Common myeloid progenitor, CD34-positive (primary cell): ENCODE data around the gene INTS3.

ENCODE experiments used
- CTCF ChIA-PET: fragments of 350-600 bp; sonication (Branson Sonifier 250); formaldehyde crosslinking; loops from one replicate; lab custom pipeline; 2021; ENCODE audit warnings: antibody characterized with exemption; lab: Charles Lee
- POLR2A ChIA-PET: fragments of 350-600 bp; sonication (Branson Sonifier 250); formaldehyde crosslinking; loops from one replicate; lab custom pipeline; 2021; ENCODE audit warnings: antibody characterized with exemption; lab: Charles Lee
- DNase-seq, 3 donors: peaks; one replicate each; pipeline versions ENCODE4 v3.0.0 to v3.0.0-alpha.2; 2013
- H3K27ac ChIP-seq, 2 experiments: 1 replicate in 1 of 2; 2 replicates in 1 of 2; pipeline ENCODE4 v1.7.0; 2013; ENCODE audit warnings: inconsistent platforms in 2 of 2, low read length in 2 of 2, mild to moderate bottlenecking in 2 of 2, low read depth in 1 of 2, moderate library complexity in 1 of 2; ENCODE audit not compliant: severe bottlenecking in 2 of 2, insufficient read depth in 1 of 2, poor library complexity in 1 of 2
- H3K27me3 ChIP-seq, 5 experiments: replicated peaks in 2 of 5; 1 replicate in 3 of 5; 2 replicates in 2 of 5; pipeline versions ENCODE4 v1.6.1 to v1.7.0; 2013; ENCODE audit warnings: low read length in 4 of 5, mild to moderate bottlenecking in 2 of 5, moderate library complexity in 2 of 5, inconsistent platforms in 1 of 5; ENCODE audit not compliant: insufficient read depth in 5 of 5, control insufficient read depth in 4 of 5
- H3K36me3 ChIP-seq, 4 experiments: 1 replicate in 2 of 4; 2 replicates in 2 of 4; pipeline versions ENCODE4 v1.6.1 to v1.7.0; 2013; ENCODE audit warnings: low read length in 3 of 4, control low read depth in 1 of 4, mild to moderate bottlenecking in 1 of 4; ENCODE audit not compliant: control insufficient read depth in 4 of 4, insufficient read depth in 4 of 4
- H3K4me1 ChIP-seq, 4 experiments: 1 replicate in 3 of 4; 2 replicates in 1 of 4; pipeline versions ENCODE4 v1.6.1 to v1.7.1; 2013; ENCODE audit warnings: low read length in 3 of 4, mild to moderate bottlenecking in 3 of 4, control low read depth in 1 of 4, inconsistent platforms in 1 of 4, moderate library complexity in 1 of 4; ENCODE audit not compliant: control insufficient read depth in 4 of 4, insufficient read depth in 4 of 4; ENCODE audit errors: control extremely low read depth in 1 of 4
- H3K4me3 ChIP-seq, 7 experiments: 1 replicate in 4 of 7; 2 replicates in 3 of 7; pipeline versions ENCODE4 v1.5.1 to v1.7.0; 2013; ENCODE audit warnings: mild to moderate bottlenecking in 7 of 7, low read length in 6 of 7, moderate library complexity in 6 of 7, inconsistent platforms in 2 of 7, low read depth in 2 of 7, control low read depth in 1 of 7; ENCODE audit not compliant: insufficient read depth in 4 of 7, control insufficient read depth in 1 of 7; ENCODE audit errors: extremely low read depth in 1 of 7
- H3K9me3 ChIP-seq, 5 experiments: 1 replicate in 4 of 5; 2 replicates in 1 of 5; pipeline versions ENCODE4 v1.6.1 to v1.7.1; 2013; ENCODE audit warnings: low read length in 4 of 5, mild to moderate bottlenecking in 2 of 5, inconsistent platforms in 1 of 5, low read depth in 1 of 5, moderate library complexity in 1 of 5; ENCODE audit not compliant: control insufficient read depth in 4 of 5, insufficient read depth in 2 of 5; ENCODE audit errors: control extremely low read depth in 1 of 5
- WGBS: methylation state at CpG from one replicate; pipeline ENCODE4 v1.1.5; 2013; ENCODE audit not compliant: insufficient coverage; 5-methylcytosine and 5-hydroxymethylcytosine counted together

The INTS3 gene

GRCh38 chr1:153745417-153745816, 17.6 kb downstream of the INTS3 start:
- WGBS = 100% methylated on average over 1 of the region's 2 CpGs
- Histone ChIP-seq H3K4me3 (no peak overlapping the region), H3K27me3 (no peaks in the 10 kb centered on the region), H3K4me1 (peaks cover 0 to 5% (median 0%) of the 10 kb centered on the region in 4 experiments), H3K27ac (no peak overlapping the region), H3K36me3 (peaks cover 34 to 90% (median 69%) of the 10 kb centered on the region in 4 experiments), H3K9me3 (no peaks in the 10 kb centered on the region)
- DNase-seq = no peak
- ChIA-PET CTCF (interaction anchor here (0.9 to 1.9 kb wide), 7 partner anchors 10 to 177 kb away, joined by 3 to 5 read pairs (median 3); partner anchors contain the start of gene INTS3), POLR2A (interaction anchor here (0.6 kb wide), 1 partner anchor 204 kb away, joined by 3 read pairs; no protein-coding TSS in a partner anchor)

- ChIA-PET CTCF (interaction anchor here (1.6 to 1.7 kb wide), 2 partner anchors 23 to 174 kb away, joined by 3 to 6 read pairs; no protein-coding TSS in a partner anchor), POLR2A (no interaction called here)
- H3K36me3 ChIP-seq = peaks cover 33 to 90% (median 68%) of the 10 kb centered on the region in 4 experiments
Measured at GRCh38 chr1:153746174-153746573, 18.3 kb downstream of the INTS3 start.

GRCh38 chr1:153748903-153749302, 21.1 kb downstream of the INTS3 start:
- H3K4me1 ChIP-seq = peaks cover 0 to 3% (median 0%) of the 10 kb centered on the region in 4 experiments
- ChIA-PET POLR2A (interaction anchor here (0.6 kb wide), 1 partner anchor 16 kb away, joined by 3 read pairs; no protein-coding TSS in a partner anchor), CTCF (interaction anchor here (0.8 to 4.2 kb wide), 13 partner anchors 11 to 177 kb away, joined by 3 to 12 read pairs (median 4); partner anchors contain the start of gene NPR1)
- no peak overlapping the region for H3K4me3 ChIP-seq
- H3K36me3 ChIP-seq = peaks cover 34 to 87% (median 64%) of the 10 kb centered on the region in 4 experiments
- no peaks in the 10 kb centered on the region for H3K9me3 ChIP-seq
- DNase-seq = no peak
- H3K27ac ChIP-seq = no peak overlapping the region
- H3K27me3 ChIP-seq = no peaks in the 10 kb centered on the region
- WGBS = 92% methylated on average over 1 of the region's 2 CpGs

More at GRCh38 chr1:153746174-153746573, 18.3 kb downstream of the INTS3 start:
- H3K4me3 ChIP-seq = no peak overlapping the region
- no peaks in the 10 kb centered on the region for H3K27me3 ChIP-seq
- WGBS = 95% methylated on average over 4 of the region's 13 CpGs
- no peaks in the 10 kb centered on the region for H3K9me3 ChIP-seq
- DNase-seq = no peak
- H3K27ac ChIP-seq = no peak overlapping the region
- H3K4me1 ChIP-seq = peaks cover 0 to 5% (median 0%) of the 10 kb centered on the region in 4 experiments

- peak; percentile 77 to 87 (median 84) for DNase-seq
- POLR2A ChIA-PET = no interaction called here
- 64% methylated on average over 3 of the region's 6 CpGs for WGBS
- H3K27ac ChIP-seq = no peak overlapping the region
- H3K4me1 ChIP-seq = peaks cover 0 to 3% (median 0%) of the 10 kb centered on the region in 4 experiments
- CTCF ChIA-PET = interaction anchor here (1.3 to 4.2 kb wide), 4 partner anchors 13 to 177 kb away, joined by 3 to 12 read pairs (median 6); no protein-coding TSS in a partner anchor
- H3K36me3 ChIP-seq = peaks cover 31 to 87% (median 64%) of the 10 kb centered on the region in 4 experiments
- H3K9me3 ChIP-seq = no peaks in the 10 kb centered on the region
- no peaks in the 10 kb centered on the region for H3K27me3 ChIP-seq
- H3K4me3 ChIP-seq = no peak overlapping the region
Measured at GRCh38 chr1:153749408-153750005, 21.7 kb downstream of the INTS3 start.

GRCh38 chr1:153750026-153750995, 22.5 kb downstream of the INTS3 start:
- ChIA-PET CTCF (interaction anchor here (0.6 to 4.2 kb wide), 12 partner anchors 9 to 255 kb away, joined by 3 to 12 read pairs (median 4); partner anchors contain the start of genes NPR1 and RAB13), POLR2A (no interaction called here)
- Histone ChIP-seq H3K4me3 (no peak overlapping the region), H3K4me1 (peaks cover 0 to 3% (median 0%) of the 10 kb centered on the region in 4 experiments), H3K27me3 (no peaks in the 10 kb centered on the region), H3K27ac (no peak overlapping the region), H3K9me3 (no peaks in the 10 kb centered on the region), H3K36me3 (peaks cover 29 to 86% (median 67%) of the 10 kb centered on the region in 4 experiments)
- WGBS = 92% methylated on average over 4 of the region's 6 CpGs
- peak in 1 of 3 donors; percentile 10 for DNase-seq

- 100% methylated on average over 1 of the region's 2 CpGs for WGBS
- H3K27me3 ChIP-seq = no peaks in the 10 kb centered on the region
- H3K36me3 ChIP-seq = peaks cover 21 to 88% (median 64%) of the 10 kb centered on the region in 4 experiments
- no peak overlapping the region for H3K4me3 ChIP-seq
- DNase-seq = no peak
- no peak overlapping the region for H3K27ac ChIP-seq
- peaks cover 0 to 3% (median 0%) of the 10 kb centered on the region in 4 experiments for H3K4me1 ChIP-seq
- no peaks in the 10 kb centered on the region for H3K9me3 ChIP-seq
- POLR2A ChIA-PET = no interaction called here
- CTCF ChIA-PET = interaction anchor here (1.2 to 2.2 kb wide), 8 partner anchors 9 to 234 kb away, joined by 3 to 10 read pairs (median 5); partner anchors contain the start of genes NPR1, RAB13 and SNAPIN
Measured at GRCh38 chr1:153752072-153752471, 24.2 kb downstream of the INTS3 start.
